Vagina (tissue), 2 donors: ENCODE results near the gene MITD1.

Experiments
- CTCF ChIP-seq, 3 experiments: fragments of 450-650 bp in 2 of 3; fragments of 200-600 bp in 1 of 3; sonication (generic) in 1 of 3; IDR thresholded peaks; one replicate each; pipeline ENCODE4 v1.5.1; 2017 to 2019; ENCODE audit warnings: antibody characterized with exemption in 3 of 3, mild to moderate bottlenecking in 2 of 3, moderate library complexity in 2 of 3
- POLR2A ChIP-seq, 2 donors: fragments of 450-650 bp; IDR thresholded peaks; one replicate each; pipeline ENCODE4 v1.6.1; 2017; ENCODE audit warnings: antibody characterized with exemption in 2 of 2, mild to moderate bottlenecking in 2 of 2, moderate library complexity in 2 of 2

DNA sequence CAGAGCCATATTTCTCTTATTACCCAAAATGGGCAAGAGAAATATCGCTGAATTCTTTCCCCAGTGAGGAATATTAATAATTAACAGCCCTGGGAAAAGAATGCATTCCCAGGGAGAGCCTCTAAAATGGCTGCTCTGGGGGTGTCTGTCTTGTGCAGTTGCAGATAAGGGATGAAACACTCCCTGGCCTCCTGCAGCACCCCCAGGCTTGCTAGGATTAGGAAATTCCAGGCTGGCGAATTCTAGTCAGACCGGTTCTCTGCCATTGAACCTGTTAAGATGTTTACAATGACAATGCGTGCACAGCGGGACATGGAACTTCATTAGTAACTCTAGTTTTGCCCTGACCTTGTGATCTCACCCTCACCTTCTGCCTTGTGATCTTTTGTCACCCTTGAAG, 24.6 kb upstream of the MITD1 start:
- TF ChIP-seq POLR2A (IDR thresholded peaks at IDR 0.05) (no peak), CTCF (IDR thresholded peaks at IDR 0.05) (no peak)
